Upper lobe of left lung (tissue), 6 donors: ENCODE measurements around the gene RBM33. TPM values are rescaled to one million over a fixed set of nuclear protein-coding genes. Genes with fewer than 3 reads are reported as not detected.

Experiments
- ATAC-seq, 2 donors: fragments of 200-7000 bp; cut with Tn5 transposase; one replicate each; pipeline ENCODE4 v1.9.1; 2022; ENCODE audit warnings: mild to moderate bottlenecking in 2 of 2, moderate library complexity in 2 of 2; ENCODE audit not compliant: low FRiP score in 2 of 2
- DNase-seq, 2 donors: peaks; one replicate each; pipeline ENCODE4 v3.0.0-alpha.2; 2019 to 2020
- H3K27ac ChIP-seq, 4 donors: fragments of 200-600 bp; sonication (generic); one replicate each; pipeline ENCODE4 v1.5.1; 2016 to 2019
- H3K27me3 ChIP-seq, 4 donors: fragments of 200-600 bp; sonication (generic); one replicate each; pipeline ENCODE4 v1.5.1; 2017 to 2019
- H3K36me3 ChIP-seq, 4 donors: fragments of 200-600 bp; sonication (generic); one replicate each; pipeline ENCODE4 v1.5.1; 2016 to 2019
- H3K4me1 ChIP-seq, 4 donors: fragments of 200-600 bp; sonication (generic); one replicate each; pipeline ENCODE4 v1.5.1; 2018 to 2019
- H3K4me3 ChIP-seq, 4 donors: fragments of 200-600 bp; sonication (generic); one replicate each; pipeline ENCODE4 v1.5.1; 2017 to 2019; ENCODE audit warnings: mild to moderate bottlenecking in 2 of 4, moderate library complexity in 1 of 4
- H3K9me3 ChIP-seq, 4 donors: fragments of 200-600 bp; sonication (generic); one replicate each; pipeline ENCODE4 v1.5.1; 2018 to 2019
- CTCF ChIP-seq, 6 experiments: fragments of 450-650 bp in 4 of 6; fragments of 200-600 bp in 2 of 6; sonication (generic) in 2 of 6; IDR thresholded peaks; one replicate each; pipeline ENCODE4 v1.5.1; 2016 to 2019; ENCODE audit warnings: antibody characterized with exemption in 6 of 6
- EP300 ChIP-seq, 4 donors: sonication (generic); formaldehyde crosslinking; IDR thresholded peaks; one replicate each; pipeline ENCODE4 v1.5.1; 2017; ENCODE audit warnings: antibody characterized with exemption in 4 of 4, control low read depth in 2 of 4
- POLR2A ChIP-seq, 4 donors: fragments of 450-650 bp; IDR thresholded peaks; one replicate each; pipeline ENCODE4 v1.5.1; 2016 to 2017; ENCODE audit warnings: antibody characterized with exemption in 4 of 4, mild to moderate bottlenecking in 2 of 4
- POLR2AphosphoS5 ChIP-seq, 2 donors: sonication (generic); formaldehyde crosslinking; IDR thresholded peaks; one replicate each; pipeline ENCODE4 v1.5.1; 2017; ENCODE audit warnings: antibody characterized with exemption in 2 of 2
- WGBS, 2 donors: methylation state at CpG; one replicate each; pipeline ENCODE4 v1.1.5; 2017 to 2018; 5-methylcytosine and 5-hydroxymethylcytosine counted together
- total RNA-seq, 6 donors: library from RNA; depleted of rRNA in 4 of 6; stranded (reverse); fragments of >200 nt in 4 of 6; gene quantifications; one replicate each; pipeline versions ENCODE4 v1.1.0 to v1.2.1, GENCODE V29; 2016 to 2021
- donor health status: DM: no; HTN: no; CAD: no; lungs with moderate emphysema.
- donor health status: DM: no; HTN: yes; CAD: no; lungs with severe emphysema.

The RBM33 gene
- total RNA-seq, 6 donors from 2014 or later: 40.6 to 179 (median 76.4) TPM

- 85 to 91% methylated on average over 11 of the region's 11 CpGs for WGBS, 2 donors
- no peaks in the 10 kb centered on the region for H3K36me3 ChIP-seq
- no peak overlapping the region for H3K4me3 ChIP-seq
- no peak for ATAC-seq
- H3K4me1 ChIP-seq: peaks cover 23 to 37% (median 29%) of the 10 kb centered on the region in 4 donors
- TF ChIP-seq EP300 (IDR thresholded peaks at IDR 0.05) (no peak), CTCF (IDR thresholded peaks at IDR 0.05) (no peak), POLR2AphosphoS5 (IDR thresholded peaks at IDR 0.05) (no peak), POLR2A (IDR thresholded peaks at IDR 0.05) (no peak)
- no peak overlapping the region for H3K27ac ChIP-seq
- peaks cover 0 to 31% (median 17%) of the 10 kb centered on the region in 4 donors for H3K27me3 ChIP-seq
- no peak for DNase-seq
- H3K9me3 ChIP-seq: no peaks in the 10 kb centered on the region
Observed at GRCh38 chr7:155800301-155800700, 155.8 kb downstream of the RBM33 start.

- Histone ChIP-seq H3K27ac (no peak overlapping the region), H3K9me3 (no peaks in the 10 kb centered on the region), H3K27me3 (peaks cover 0 to 35% (median 21%) of the 10 kb centered on the region in 4 donors), H3K36me3 (no peaks in the 10 kb centered on the region), H3K4me1 (peaks cover 28 to 42% (median 34%) of the 10 kb centered on the region in 4 donors), H3K4me3 (no peak overlapping the region)
- TF ChIP-seq CTCF (IDR thresholded peaks at IDR 0.05) (no peak), POLR2AphosphoS5 (IDR thresholded peaks at IDR 0.05) (no peak), POLR2A (IDR thresholded peaks at IDR 0.05) (no peak), EP300 (IDR thresholded peaks at IDR 0.05) (no peak)
- DNase-seq (no peak), ATAC-seq (no peak)
- 85 to 87% methylated on average over 10 to 16 of the region's 16 CpGs for WGBS, 2 donors
Observed at GRCh38 chr7:155800741-155801267, 156.3 kb downstream of the RBM33 start.

GRCh38 chr7:155802291-155802690 lies 157.8 kb downstream of the RBM33 start:
- Histone ChIP-seq H3K4me3 (peak overlapping the region in 1 of 4 donors; percentile 39), H3K27ac (no peak overlapping the region), H3K9me3 (no peaks in the 10 kb centered on the region), H3K27me3 (peaks cover 0 to 37% (median 23%) of the 10 kb centered on the region in 4 donors), H3K36me3 (no peaks in the 10 kb centered on the region), H3K4me1 (peaks cover 30 to 44% (median 40%) of the 10 kb centered on the region in 4 donors)
- DNase-seq: no peak
- no peak for ATAC-seq
- 33 to 50% methylated on average over 6 of the region's 6 CpGs for WGBS, 2 donors
- TF ChIP-seq EP300 (IDR thresholded peaks at IDR 0.05) (no peak), POLR2A (IDR thresholded peaks at IDR 0.05) (no peak), CTCF (IDR thresholded peaks at IDR 0.05) (no peak), POLR2AphosphoS5 (IDR thresholded peaks at IDR 0.05) (no peak)

- WGBS, 2 donors: 6 to 8% methylated on average over 11 to 13 of the region's 70 CpGs
- H3K4me3 ChIP-seq: peak overlapping the region in 3 of 4 donors; percentile 33 to 43 (median 39)
- no peaks in the 10 kb centered on the region for H3K9me3 ChIP-seq
- peaks cover 0 to 41% (median 25%) of the 10 kb centered on the region in 4 donors for H3K27me3 ChIP-seq
- ATAC-seq: no peak
- peaks cover 30 to 48% (median 46%) of the 10 kb centered on the region in 4 donors for H3K4me1 ChIP-seq
- no peaks in the 10 kb centered on the region for H3K36me3 ChIP-seq
- TF ChIP-seq POLR2AphosphoS5 (IDR thresholded peaks at IDR 0.05) (no peak), EP300 (IDR thresholded peaks at IDR 0.05) (no peak), POLR2A (IDR thresholded peaks at IDR 0.05) (no peak), CTCF (IDR thresholded peaks at IDR 0.05) (no peak)
- no peak for DNase-seq
- H3K27ac ChIP-seq: peak overlapping the region; percentile 27 to 89 (median 82)
Observed at GRCh38 chr7:155802906-155803417, 158.5 kb downstream of the RBM33 start.
